Measurements from ENCODE around the gene COL5A1.
"Not testable (repeated sequence)": the region's sequence is repeated elsewhere in the genome, so short reads cannot be mapped to it uniquely, and the experiment has no call there.

The COL5A1 gene

GRCh38 chr9:134700636-134701350 is 59.2 kb downstream of the COL5A1 start:
- DNase-seq (ENCODE audit: low read depth): no peak
- no peak for TF ChIP-seq CTCF (IDR thresholded peaks at IDR 0.05; ENCODE audit: control insufficient read depth, insufficient read depth, low read depth, low read length, missing control alignments)
- H3K4me3 ChIP-seq (ENCODE audit: control insufficient read depth, low read depth, low read length): no peak overlapping the region

- no peak overlapping the region for H3K4me3 ChIP-seq (ENCODE audit: control insufficient read depth, low read depth, low read length)
- TF ChIP-seq CTCF (IDR thresholded peaks at IDR 0.05; ENCODE audit: control insufficient read depth, insufficient read depth, low read depth, low read length, missing control alignments): no peak
- DNase-seq (ENCODE audit: low read depth): no peak
These were observed 60.1 kb downstream of the COL5A1 start for GRCh38 chr9:134701581-134702259.

- no peak overlapping the region for H3K4me3 ChIP-seq (ENCODE audit: control insufficient read depth, low read depth, low read length)
- TF ChIP-seq CTCF (IDR thresholded peaks at IDR 0.05; ENCODE audit: control insufficient read depth, insufficient read depth, low read depth, low read length, missing control alignments): no peak
- DNase-seq (ENCODE audit: low read depth): no peak
These were observed 60.7 kb downstream of the COL5A1 start for GRCh38 chr9:134702291-134702690.

- not testable (repeated sequence) for H3K4me3 ChIP-seq (ENCODE audit: control insufficient read depth, low read depth, low read length)
These were observed 62.1 kb downstream of the COL5A1 start for GRCh38 chr9:134703730-134704114.

GRCh38 chr9:134704498-134704897 is 62.9 kb downstream of the COL5A1 start:
- no peak overlapping the region for H3K4me3 ChIP-seq (ENCODE audit: control insufficient read depth, low read depth, low read length)
- no peak for TF ChIP-seq CTCF (IDR thresholded peaks at IDR 0.05; ENCODE audit: control insufficient read depth, insufficient read depth, low read depth, low read length, missing control alignments)
- DNase-seq (ENCODE audit: low read depth): no peak

More at GRCh38 chr9:134703730-134704114, 62.1 kb downstream of the COL5A1 start:
- not testable (repeated sequence) for DNase-seq (ENCODE audit: low read depth)

- no peak for TF ChIP-seq CTCF (IDR thresholded peaks at IDR 0.05; ENCODE audit: control insufficient read depth, insufficient read depth, low read depth, low read length, missing control alignments)
- no peak for DNase-seq (ENCODE audit: low read depth)
- no peak overlapping the region for H3K4me3 ChIP-seq (ENCODE audit: control insufficient read depth, low read depth, low read length)
These were observed 64.2 kb downstream of the COL5A1 start for GRCh38 chr9:134705786-134706185.

GRCh38 chr9:134706522-134706921 is 64.9 kb downstream of the COL5A1 start:
- DNase-seq (ENCODE audit: low read depth): no peak
- no peak for TF ChIP-seq CTCF (IDR thresholded peaks at IDR 0.05; ENCODE audit: control insufficient read depth, insufficient read depth, low read depth, low read length, missing control alignments)
- no peak overlapping the region for H3K4me3 ChIP-seq (ENCODE audit: control insufficient read depth, low read depth, low read length)
